PC-3 (cell line): ENCODE data around the gene SH3RF3. TPM values are rescaled to one million over a fixed set of nuclear protein-coding genes. Genes with fewer than 3 reads are reported as not detected.

Source experiments
- ATAC-seq: fragments of 200-7000 bp; cut with Tn5 transposase; 2 replicates; pipeline ENCODE4 v1.9.1; 2020; ENCODE audit warnings: mild to moderate bottlenecking, moderate library complexity
- BruUV-seq: library from RNA; stranded (reverse); fragments of 400-500 nt; replicated peaks from 2 replicates; lab custom pipeline; 2021; lab: Mats Ljungman, UMichigan
- CTCF ChIA-PET: fragments of 300-600 bp; sonication (Branson Sonifier 250); formaldehyde crosslinking; loops from one replicate; lab custom pipeline; 2022; ENCODE audit warnings: antibody characterized with exemption; lab: Charles Lee
- POLR2A ChIA-PET: fragments of 300-600 bp; sonication (Branson Sonifier 250); formaldehyde crosslinking; loops from one replicate; lab custom pipeline; 2022; ENCODE audit warnings: antibody characterized with exemption; ENCODE audit not compliant: unreplicated experiment; lab: Charles Lee
- DNase-seq: peaks from one replicate; pipeline ENCODE4 v3.0.0-alpha.2; 2015
- H2AFZ ChIP-seq: fragments of 300-600 bp; sonication (generic); 2 replicates; pipeline ENCODE4 v1.6.0; 2016; ENCODE audit warnings: antibody characterized with exemption, low read length
- H3F3A ChIP-seq: fragments of 300-600 bp; sonication (generic); one replicate; pipeline ENCODE4 v1.6.0; 2017; ENCODE audit warnings: antibody characterized with exemption, low read length, control low read depth, mild to moderate bottlenecking; ENCODE audit not compliant: unreplicated experiment
- H3K27ac ChIP-seq: fragments of 300-600 bp; sonication (generic); 2 replicates; pipeline ENCODE4 v1.5.1; 2016; ENCODE audit warnings: mild to moderate bottlenecking, low read length
- H3K27me3 ChIP-seq: fragments of 300-600 bp; sonication (generic); 2 replicates; pipeline ENCODE4 v1.6.1; 2016; ENCODE audit warnings: low read length, mixed read lengths
- H3K36me3 ChIP-seq: fragments of 300-600 bp; sonication (generic); 2 replicates; pipeline ENCODE4 v1.6.1; 2016; ENCODE audit warnings: low read depth, mixed run types, low read length, mixed read lengths
- H3K4me1 ChIP-seq: fragments of 300-600 bp; sonication (generic); 2 replicates; pipeline ENCODE4 v1.5.1; 2016; ENCODE audit warnings: low read length; ENCODE audit not compliant: insufficient read depth
- H3K4me2 ChIP-seq: fragments of 300-600 bp; sonication (generic); 2 replicates; pipeline ENCODE4 v1.6.0; 2016; ENCODE audit warnings: low read length
- H3K4me3 ChIP-seq: fragments of 300-600 bp; sonication (generic); 2 replicates; pipeline ENCODE4 v1.5.1; 2016; ENCODE audit warnings: mild to moderate bottlenecking, low read length, mixed read lengths
- H3K79me2 ChIP-seq: fragments of 300-600 bp; sonication (generic); 2 replicates; pipeline ENCODE4 v1.6.1; 2017; ENCODE audit warnings: low read length, mixed read lengths
- H3K9ac ChIP-seq: fragments of 300-600 bp; sonication (generic); 2 replicates; pipeline ENCODE4 v1.6.0; 2016; ENCODE audit warnings: mild to moderate bottlenecking, low read length
- H3K9me2 ChIP-seq: fragments of 300-600 bp; sonication (generic); replicated peaks from 2 replicates; pipeline ENCODE4 v1.6.1; 2016; ENCODE audit warnings: mixed run types, low read length, mixed read lengths
- H3K9me3 ChIP-seq: fragments of 300-600 bp; sonication (generic); 2 replicates; pipeline ENCODE4 v1.6.1; 2016; ENCODE audit warnings: low read length, mixed read lengths
- H4K20me1 ChIP-seq: fragments of 300-600 bp; sonication (generic); 2 replicates; pipeline ENCODE4 v1.6.1; 2016; ENCODE audit warnings: low read length, mixed read lengths
- EZH2 ChIP-seq: fragments of 300-600 bp; sonication (generic); IDR thresholded peaks from one replicate; pipeline ENCODE4 v1.6.1; 2017; ENCODE audit warnings: antibody characterized with exemption, mild to moderate bottlenecking, low read length; ENCODE audit not compliant: unreplicated experiment
- EZH2phosphoT487 ChIP-seq: fragments of 300-600 bp; sonication (generic); IDR thresholded peaks from 2 replicates; pipeline ENCODE4 v1.6.1; 2018; ENCODE audit warnings: mild to moderate bottlenecking, antibody characterized with exemption, low read length, borderline replicate concordance
- intact Hi-C: fragments of 100-400 bp; cut with micrococcal nuclease; formaldehyde crosslinking; loops from 2 replicates; pipeline ENCODE4 v1.9.0; 2023
- total RNA-seq: library from RNA; depleted of rRNA; stranded (reverse); fragments of >200 nt; gene quantifications from 2 replicates; pipeline ENCODE4 v1.2.3, GENCODE V29; 2014
- TF ChIP-seq, protein P1 (sequence below): fragments of 300-600 bp; sonication (generic); conservative IDR thresholded peaks from 2 replicates; pipeline ENCODE4 v1.5.1; 2017; ENCODE audit warnings: antibody characterized with exemption, low read depth, mild to moderate bottlenecking, low read length

SH3RF3 gene
- total RNA-seq, 1 experiment from 2014 or later = 11.7 TPM

- no peak overlapping the region for H3K27ac ChIP-seq
- ATAC-seq (no peak; the same call in 1 of the 2 replicates), DNase-seq (peak; percentile 46)
- H3K9ac ChIP-seq = no peak overlapping the region
- ChIA-PET CTCF (no interaction called here), POLR2A (no interaction called here)
- intact Hi-C loops = no loop called here
- H3F3A ChIP-seq = no peaks in the 10 kb centered on the region
- no peak overlapping the region for H2AFZ ChIP-seq
- H3K79me2 ChIP-seq = no peaks in the 10 kb centered on the region
- no peak overlapping the region for H3K4me2 ChIP-seq
- H4K20me1 ChIP-seq = no peaks in the 10 kb centered on the region
- H3K4me3 ChIP-seq = no peak overlapping the region
- BruUV-seq = no TSS peak
- no peaks in the 10 kb centered on the region for H3K9me2 ChIP-seq
- TF ChIP-seq, protein P1, sequence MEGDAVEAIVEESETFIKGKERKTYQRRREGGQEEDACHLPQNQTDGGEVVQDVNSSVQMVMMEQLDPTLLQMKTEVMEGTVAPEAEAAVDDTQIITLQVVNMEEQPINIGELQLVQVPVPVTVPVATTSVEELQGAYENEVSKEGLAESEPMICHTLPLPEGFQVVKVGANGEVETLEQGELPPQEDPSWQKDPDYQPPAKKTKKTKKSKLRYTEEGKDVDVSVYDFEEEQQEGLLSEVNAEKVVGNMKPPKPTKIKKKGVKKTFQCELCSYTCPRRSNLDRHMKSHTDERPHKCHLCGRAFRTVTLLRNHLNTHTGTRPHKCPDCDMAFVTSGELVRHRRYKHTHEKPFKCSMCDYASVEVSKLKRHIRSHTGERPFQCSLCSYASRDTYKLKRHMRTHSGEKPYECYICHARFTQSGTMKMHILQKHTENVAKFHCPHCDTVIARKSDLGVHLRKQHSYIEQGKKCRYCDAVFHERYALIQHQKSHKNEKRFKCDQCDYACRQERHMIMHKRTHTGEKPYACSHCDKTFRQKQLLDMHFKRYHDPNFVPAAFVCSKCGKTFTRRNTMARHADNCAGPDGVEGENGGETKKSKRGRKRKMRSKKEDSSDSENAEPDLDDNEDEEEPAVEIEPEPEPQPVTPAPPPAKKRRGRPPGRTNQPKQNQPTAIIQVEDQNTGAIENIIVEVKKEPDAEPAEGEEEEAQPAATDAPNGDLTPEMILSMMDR = no peak
- TF ChIP-seq EZH2 (no peak), EZH2phosphoT487 (no peak)
- H3K36me3 ChIP-seq = no peaks in the 10 kb centered on the region
- H3K9me3 ChIP-seq = no peaks in the 10 kb centered on the region
- no peaks in the 10 kb centered on the region for H3K27me3 ChIP-seq
- peaks cover 9% of the 10 kb centered on the region for H3K4me1 ChIP-seq
Measured at GRCh38 chr2:109460553-109461324, 331.7 kb downstream of the SH3RF3 start.

DNA sequence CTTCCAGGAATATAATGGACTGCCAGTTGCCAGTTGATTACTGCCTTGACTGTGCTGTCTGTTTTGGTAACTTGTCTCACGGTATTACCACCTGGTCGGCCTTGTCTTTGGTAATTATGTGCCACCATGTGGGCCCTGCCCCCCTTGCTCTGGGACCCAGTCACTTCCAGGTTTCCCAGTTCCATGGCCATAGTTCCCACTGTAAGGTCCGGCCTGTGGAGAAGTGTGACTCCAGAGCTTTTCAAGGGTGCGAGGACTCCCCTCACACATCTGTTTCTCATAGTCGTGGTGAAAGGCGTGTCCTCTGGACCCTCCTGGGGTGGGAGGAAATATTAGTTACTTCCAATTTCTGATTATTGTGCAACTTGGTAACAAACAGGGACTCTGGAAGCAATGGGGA, 334.2 kb downstream of the SH3RF3 start:
- Histone ChIP-seq H3K4me2 (no peak overlapping the region), H3K36me3 (no peaks in the 10 kb centered on the region), H3K27me3 (no peaks in the 10 kb centered on the region), H3K9ac (no peak overlapping the region), H3K79me2 (no peaks in the 10 kb centered on the region), H4K20me1 (no peaks in the 10 kb centered on the region), H3K9me3 (no peaks in the 10 kb centered on the region), H3K4me3 (no peak overlapping the region), H3K27ac (no peak overlapping the region), H3K4me1 (peaks cover 21% of the 10 kb centered on the region), H3K9me2 (no peaks in the 10 kb centered on the region), H2AFZ (no peak overlapping the region), H3F3A (no peaks in the 10 kb centered on the region)
- POLR2A ChIA-PET = interaction anchor here (0.7 kb wide), 1 partner anchor 17 kb away, joined by 3 read pairs; no protein-coding TSS in a partner anchor
- DNase-seq (no peak), ATAC-seq (no peak)
- no TSS peak for BruUV-seq
- no peak for TF ChIP-seq EZH2phosphoT487
- intact Hi-C loops = no loop called here
- CTCF ChIA-PET = no interaction called here

- no peaks in the 10 kb centered on the region for H4K20me1 ChIP-seq
- no peaks in the 10 kb centered on the region for H3K36me3 ChIP-seq
- no peak overlapping the region for H2AFZ ChIP-seq
- no peak overlapping the region for H3K4me2 ChIP-seq
- H3K9ac ChIP-seq = no peak overlapping the region
- CTCF ChIA-PET = no interaction called here
- intact Hi-C loops = no loop called here
- no peak for DNase-seq
- H3K79me2 ChIP-seq = no peaks in the 10 kb centered on the region
- no peak overlapping the region for H3K4me3 ChIP-seq
- POLR2A ChIA-PET = no interaction called here
- no peak overlapping the region for H3K27ac ChIP-seq
- no peaks in the 10 kb centered on the region for H3K9me2 ChIP-seq
- no peaks in the 10 kb centered on the region for H3F3A ChIP-seq
- peaks cover 21% of the 10 kb centered on the region for H3K4me1 ChIP-seq
- TF ChIP-seq EZH2 (no peak), EZH2phosphoT487 (no peak)
- TF ChIP-seq, protein P1 = no peak
- ATAC-seq = no peak
- BruUV-seq = no TSS peak
- H3K9me3 ChIP-seq = no peaks in the 10 kb centered on the region
- H3K27me3 ChIP-seq = no peaks in the 10 kb centered on the region
Measured at GRCh38 chr2:109463891-109464290, 334.9 kb downstream of the SH3RF3 start.
